ENCODE measurements around the gene FIGNL2. TPM values are rescaled to one million over a fixed set of nuclear protein-coding genes. Genes with fewer than 3 reads are reported as not detected.

The FIGNL2 gene
- total RNA-seq, 1 experiment from 2014 or later: 0.27 TPM

DNA sequence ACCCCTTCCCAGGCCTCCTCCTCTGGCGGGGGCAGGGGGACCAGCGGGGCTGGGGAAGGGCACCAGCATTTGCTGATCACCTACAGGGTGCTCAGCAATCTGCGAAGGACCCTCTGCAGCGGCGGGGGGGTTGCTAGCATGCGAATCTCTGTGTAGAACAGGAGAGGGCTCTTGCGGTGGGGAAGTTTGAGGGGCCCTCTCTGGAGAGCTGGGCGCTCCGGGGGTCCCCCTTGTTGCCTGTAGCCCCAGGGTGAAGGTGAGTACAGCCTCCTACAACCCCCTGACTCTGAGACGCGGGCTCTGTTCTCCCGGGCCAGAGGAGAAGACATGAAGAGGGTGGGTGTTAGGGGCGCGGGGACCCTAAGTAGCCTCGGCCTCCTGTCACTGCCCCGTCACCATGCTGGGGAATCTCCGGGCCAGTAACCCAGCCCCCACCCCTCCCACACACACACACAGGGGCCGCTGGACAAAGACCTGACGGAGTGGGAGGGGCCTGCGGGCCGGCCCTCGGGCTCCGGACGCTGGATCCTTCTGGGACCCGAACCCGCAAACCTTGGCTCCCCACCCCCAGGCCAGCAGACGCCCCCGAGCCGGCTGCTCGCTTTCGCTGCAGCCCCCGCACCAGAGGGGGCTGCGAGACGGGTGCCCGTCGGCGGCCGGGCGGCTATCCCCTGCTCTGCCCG lies 734 bp downstream of the FIGNL2 start:
- TF ChIP-seq POLR2AphosphoS5 (IDR thresholded peaks at IDR 0.05; ENCODE audit: low read depth, low read length): no peak
- no peak overlapping the region for H2AFZ ChIP-seq (ENCODE audit: low read depth, low read length, poor library complexity, severe bottlenecking)
- no peaks in the 10 kb centered on the region for H3K27me3 ChIP-seq (ENCODE audit: insufficient read depth, low read length)
- intact Hi-C loops (cut with micrococcal nuclease): no loop called here
- BruUV-seq (replicated peaks): no TSS peak
- H3K27ac ChIP-seq (ENCODE audit: low read depth, low read length): peak overlapping the region; percentile 43; the same call in 1 of the 2 replicates
- DNase-seq (ENCODE audit: low read depth, low spot score) (no peak), ATAC-seq (peak; percentile 73)
- peak overlapping the region; percentile 66 for H3K4me2 ChIP-seq (ENCODE audit: low read length)
- H3K4me1 ChIP-seq (ENCODE audit: control insufficient read depth in 1 of 2, insufficient read depth in 2 of 2, low read length in 2 of 2): peaks cover 0 to 4% of the 10 kb centered on the region in 2 experiments; a peak in 2 of 4 replicates
- ChIA-PET CTCF (no interaction called here), RAD21 (ENCODE audit: low non-redundant PET in 1 of 2, low total read pairs in 2 of 2, uncharacterized antibody in 2 of 2, unreplicated experiment in 2 of 2) (interaction anchor here in 1 of 2 experiments (0.6 kb wide), 1 partner anchor 28 kb away, joined by 4 read pairs; no protein-coding TSS in a partner anchor), POLR2A (no interaction called here)
- H3K9me2 ChIP-seq (ENCODE audit: insufficient read depth): no peaks in the 10 kb centered on the region
- H3K9ac ChIP-seq (ENCODE audit: low read length): peak overlapping the region; percentile 27; the same call in 1 of the 2 replicates
- H3K4me3 ChIP-seq (replicated peaks in 1 of 2; ENCODE audit: low read depth in 1 of 2, low read length in 2 of 2): peak overlapping the region; percentile 41 to 50
- H3K36me3 ChIP-seq (ENCODE audit: control insufficient read depth in 1 of 2, insufficient read depth in 2 of 2, low read length in 2 of 2): no peaks in the 10 kb centered on the region
- no peaks in the 10 kb centered on the region for H3K79me2 ChIP-seq (ENCODE audit: insufficient read depth, low read length)
- no peaks in the 10 kb centered on the region for H4K20me1 ChIP-seq (ENCODE audit: insufficient read depth)
- H3K9me3 ChIP-seq (ENCODE audit: control insufficient read depth in 1 of 2, insufficient read depth in 1 of 2, low read depth in 1 of 2, low read length in 2 of 2): no peaks in the 10 kb centered on the region

DNA sequence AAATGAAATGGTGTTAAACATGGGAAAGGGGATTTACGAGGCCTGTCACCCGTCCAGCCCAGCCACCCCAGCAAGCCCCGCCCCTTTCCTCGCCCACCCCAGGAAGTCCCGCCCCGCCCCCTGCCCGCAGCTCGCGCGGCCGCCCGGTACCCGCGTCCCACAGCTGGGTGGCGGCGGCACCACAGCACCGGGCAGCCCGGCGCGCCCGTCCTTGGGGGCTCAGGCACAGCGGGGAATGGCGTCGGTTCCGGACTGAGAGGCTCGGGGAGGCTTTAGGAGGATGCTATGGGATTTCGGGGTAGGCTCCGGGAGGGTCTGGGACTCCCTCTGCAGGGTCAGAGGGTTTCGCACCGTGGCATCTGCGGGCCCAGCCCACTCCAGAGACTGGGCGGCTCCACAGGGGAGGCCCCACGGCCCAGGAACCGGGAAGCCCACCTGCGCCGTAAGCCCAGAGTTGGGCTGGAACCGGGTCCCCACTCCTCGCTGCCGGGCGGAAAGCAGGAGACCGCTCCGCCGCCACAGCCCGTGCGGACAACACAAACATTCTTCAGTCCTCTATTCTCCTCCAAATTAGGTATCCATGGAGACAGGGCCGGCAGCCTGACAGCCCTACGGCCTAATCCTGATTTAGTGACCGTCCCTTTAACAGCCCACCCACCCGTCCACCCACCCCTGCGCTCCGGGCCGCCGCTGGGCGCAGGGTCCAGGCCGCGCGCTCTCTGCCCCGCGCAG lies 1.4 kb downstream of the FIGNL2 start:
- POLR2A ChIA-PET: no interaction called here
- no peaks in the 10 kb centered on the region for H3K79me2 ChIP-seq (ENCODE audit: insufficient read depth, low read length)
- intact Hi-C loops (cut with micrococcal nuclease): no loop called here
- H3K4me1 ChIP-seq (ENCODE audit: control insufficient read depth in 1 of 2, insufficient read depth in 2 of 2, low read length in 2 of 2): peaks cover 0 to 4% of the 10 kb centered on the region in 2 experiments; a peak in 2 of 4 replicates
- no TSS peak for BruUV-seq (replicated peaks)
- CTCF ChIA-PET: no interaction called here
- H3K36me3 ChIP-seq (ENCODE audit: control insufficient read depth in 1 of 2, insufficient read depth in 2 of 2, low read length in 2 of 2): no peaks in the 10 kb centered on the region
- no peaks in the 10 kb centered on the region for H3K9me3 ChIP-seq (ENCODE audit: control insufficient read depth in 1 of 2, insufficient read depth in 1 of 2, low read depth in 1 of 2, low read length in 2 of 2)
- RAD21 ChIA-PET (ENCODE audit: low non-redundant PET in 1 of 2, low total read pairs in 2 of 2, uncharacterized antibody in 2 of 2, unreplicated experiment in 2 of 2): no interaction called here
- H3K4me2 ChIP-seq (ENCODE audit: low read length): peak overlapping the region; percentile 66; the same call in 1 of the 2 replicates
- no peaks in the 10 kb centered on the region for H4K20me1 ChIP-seq (ENCODE audit: insufficient read depth)
- no peak for DNase-seq (ENCODE audit: low read depth, low spot score)
- no peak overlapping the region for H2AFZ ChIP-seq (ENCODE audit: low read depth, low read length, poor library complexity, severe bottlenecking)
- H3K4me3 ChIP-seq (replicated peaks in 1 of 2; ENCODE audit: low read depth in 1 of 2, low read length in 2 of 2): no peak overlapping the region
- no peak for TF ChIP-seq ZNF274 (IDR thresholded peaks at IDR 0.05; ENCODE audit: low read depth, low read length)
- TF ChIP-seq, protein P1, sequence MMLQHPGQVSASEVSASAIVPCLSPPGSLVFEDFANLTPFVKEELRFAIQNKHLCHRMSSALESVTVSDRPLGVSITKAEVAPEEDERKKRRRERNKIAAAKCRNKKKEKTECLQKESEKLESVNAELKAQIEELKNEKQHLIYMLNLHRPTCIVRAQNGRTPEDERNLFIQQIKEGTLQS (IDR thresholded peaks at IDR 0.05): no peak
- no peak for TF ChIP-seq ZFX (IDR thresholded peaks at IDR 0.05)
- TF ChIP-seq ELF1 (IDR thresholded peaks at IDR 0.05; ENCODE audit: borderline replicate concordance, low read depth): no peak
- TF ChIP-seq, protein P2, sequence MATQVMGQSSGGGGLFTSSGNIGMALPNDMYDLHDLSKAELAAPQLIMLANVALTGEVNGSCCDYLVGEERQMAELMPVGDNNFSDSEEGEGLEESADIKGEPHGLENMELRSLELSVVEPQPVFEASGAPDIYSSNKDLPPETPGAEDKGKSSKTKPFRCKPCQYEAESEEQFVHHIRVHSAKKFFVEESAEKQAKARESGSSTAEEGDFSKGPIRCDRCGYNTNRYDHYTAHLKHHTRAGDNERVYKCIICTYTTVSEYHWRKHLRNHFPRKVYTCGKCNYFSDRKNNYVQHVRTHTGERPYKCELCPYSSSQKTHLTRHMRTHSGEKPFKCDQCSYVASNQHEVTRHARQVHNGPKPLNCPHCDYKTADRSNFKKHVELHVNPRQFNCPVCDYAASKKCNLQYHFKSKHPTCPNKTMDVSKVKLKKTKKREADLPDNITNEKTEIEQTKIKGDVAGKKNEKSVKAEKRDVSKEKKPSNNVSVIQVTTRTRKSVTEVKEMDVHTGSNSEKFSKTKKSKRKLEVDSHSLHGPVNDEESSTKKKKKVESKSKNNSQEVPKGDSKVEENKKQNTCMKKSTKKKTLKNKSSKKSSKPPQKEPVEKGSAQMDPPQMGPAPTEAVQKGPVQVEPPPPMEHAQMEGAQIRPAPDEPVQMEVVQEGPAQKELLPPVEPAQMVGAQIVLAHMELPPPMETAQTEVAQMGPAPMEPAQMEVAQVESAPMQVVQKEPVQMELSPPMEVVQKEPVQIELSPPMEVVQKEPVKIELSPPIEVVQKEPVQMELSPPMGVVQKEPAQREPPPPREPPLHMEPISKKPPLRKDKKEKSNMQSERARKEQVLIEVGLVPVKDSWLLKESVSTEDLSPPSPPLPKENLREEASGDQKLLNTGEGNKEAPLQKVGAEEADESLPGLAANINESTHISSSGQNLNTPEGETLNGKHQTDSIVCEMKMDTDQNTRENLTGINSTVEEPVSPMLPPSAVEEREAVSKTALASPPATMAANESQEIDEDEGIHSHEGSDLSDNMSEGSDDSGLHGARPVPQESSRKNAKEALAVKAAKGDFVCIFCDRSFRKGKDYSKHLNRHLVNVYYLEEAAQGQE (IDR thresholded peaks at IDR 0.05; ENCODE audit: low read depth): no peak
- TF ChIP-seq JUND (IDR thresholded peaks at IDR 0.05): no peak
- no peak overlapping the region for H3K9ac ChIP-seq (ENCODE audit: low read length)
- no peaks in the 10 kb centered on the region for H3K9me2 ChIP-seq (ENCODE audit: insufficient read depth)
- no peak overlapping the region for H3K27ac ChIP-seq (ENCODE audit: low read depth, low read length)
- H3K27me3 ChIP-seq (ENCODE audit: insufficient read depth, low read length): no peaks in the 10 kb centered on the region
- ATAC-seq: no peak; the same call in 1 of the 2 replicates
